HepG2 (cell line): ENCODE results near the gene FOXK2. TPM values are rescaled to one million over a fixed set of nuclear protein-coding genes. Genes with fewer than 3 reads are reported as not detected.

Experiments
- AGO2 ChIP-seq: fragments of 200-400 bp; formaldehyde crosslinking; optimal IDR thresholded peaks from 2 replicates; pipeline ENCODE3; 2017; ENCODE audit warnings: mild to moderate bottlenecking, low read depth, low read length, moderate library complexity
- EP300 ChIP-seq, 3 experiments: sonication (generic) in 1 of 3; formaldehyde crosslinking in 1 of 3; IDR thresholded peaks; 2 replicates each; pipeline versions ENCODE4 v1.5.1 to v1.6.1; 2011 to 2020; ENCODE audit warnings: low read depth in 2 of 3, low read length in 2 of 3, borderline replicate concordance in 1 of 3, improper control_type of control experiment in 1 of 3, mild to moderate bottlenecking in 1 of 3, missing genetic modification reagents in 1 of 3, moderate library complexity in 1 of 3
- HMGA1 ChIP-seq: sonication (generic); formaldehyde crosslinking; conservative IDR thresholded peaks from 2 replicates; pipeline ENCODE4 v1.4.0; 2020; ENCODE audit warnings: missing genetic modification reagents
- HNRNPL ChIP-seq: fragments of 200-400 bp; formaldehyde crosslinking; IDR thresholded peaks from 2 replicates; pipeline ENCODE4 v1.6.1; 2017; ENCODE audit warnings: mild to moderate bottlenecking, low read depth, low read length
- KLF13 ChIP-seq: sonication (generic); formaldehyde crosslinking; IDR thresholded peaks from 2 replicates; pipeline ENCODE4 v1.4.0; 2020; ENCODE audit warnings: mild to moderate bottlenecking, missing genetic modification reagents
- LCORL ChIP-seq, 2 experiments: fragments of 450-650 bp in 1 of 2; sonication (generic) in 1 of 2; formaldehyde crosslinking in 1 of 2; IDR thresholded peaks; 2 replicates each; pipeline versions ENCODE4 v1.5.0 to v1.6.1; 2017 to 2020; ENCODE audit warnings: antibody characterized with exemption in 1 of 2, missing genetic modification reagents in 1 of 2
- NCOA2 ChIP-seq: sonication (generic); formaldehyde crosslinking; IDR thresholded peaks from 2 replicates; pipeline ENCODE4 v1.8.0; 2022; ENCODE audit warnings: inconsistent platforms
- PATZ1 ChIP-seq: sonication (generic); formaldehyde crosslinking; IDR thresholded peaks from 2 replicates; pipeline ENCODE4 v1.4.0; 2020; ENCODE audit warnings: missing genetic modification reagents
- RBM22 ChIP-seq: fragments of 200-400 bp; formaldehyde crosslinking; optimal IDR thresholded peaks from 2 replicates; pipeline ENCODE3; 2017; ENCODE audit warnings: mild to moderate bottlenecking, low read length, moderate library complexity
- SAFB2 ChIP-seq: sonication (generic); formaldehyde crosslinking; IDR thresholded peaks from 2 replicates; pipeline ENCODE4 v1.5.1; 2020; ENCODE audit warnings: missing genetic modification reagents, low read depth, mild to moderate bottlenecking, borderline replicate concordance
- SOX13 ChIP-seq, 3 experiments: fragments of 450-650 bp in 1 of 3; sonication (generic) in 1 of 3; formaldehyde crosslinking in 1 of 3; IDR thresholded peaks in 2 of 3; conservative IDR thresholded peaks in 1 of 3; 2 replicates each; pipeline versions ENCODE4 v1.5.0 to v1.6.1; 2016 to 2020; ENCODE audit warnings: antibody characterized with exemption in 1 of 3, mild to moderate bottlenecking in 1 of 3, missing compliant biosample characterization in 1 of 3, missing genetic modification reagents in 1 of 3, moderate library complexity in 1 of 3
- SOX5 ChIP-seq: IDR thresholded peaks from 2 replicates; pipeline ENCODE4 v1.6.1; 2016; ENCODE audit warnings: borderline replicate concordance
- SPEN ChIP-seq: sonication (generic); formaldehyde crosslinking; IDR thresholded peaks from 2 replicates; pipeline ENCODE4 v1.5.1; 2020; ENCODE audit warnings: low read depth, mild to moderate bottlenecking, missing genetic modification reagents
- ZGPAT ChIP-seq: IDR thresholded peaks from 2 replicates; pipeline ENCODE4 v1.6.1; 2016; ENCODE audit warnings: mild to moderate bottlenecking
- ZNF276 ChIP-seq: sonication (generic); formaldehyde crosslinking; IDR thresholded peaks from 2 replicates; pipeline ENCODE4 v1.4.0; 2020; ENCODE audit warnings: mild to moderate bottlenecking, low read depth, missing genetic modification reagents
- ZNF333 ChIP-seq: sonication (generic); formaldehyde crosslinking; IDR thresholded peaks from 2 replicates; pipeline ENCODE4 v1.4.0; 2020; ENCODE audit warnings: mild to moderate bottlenecking, missing genetic modification reagents, borderline replicate concordance
- ZNF383 ChIP-seq: sonication (generic); formaldehyde crosslinking; IDR thresholded peaks from 2 replicates; pipeline ENCODE4 v1.4.0; 2020; ENCODE audit warnings: missing genetic modification reagents, mild to moderate bottlenecking, borderline replicate concordance
- ZNF414 ChIP-seq: sonication (generic); formaldehyde crosslinking; IDR thresholded peaks from 2 replicates; pipeline ENCODE4 v1.5.0; 2020; ENCODE audit warnings: missing genetic modification reagents
- polyA plus RNA-seq, 8 experiments: library from polyadenylated mRNA; depleted of rRNA in 3 of 8; stranded (reverse) in 7 of 8; unstranded in 1 of 8; fragments of >200 nt; fragmentation: Illumina TruSeq in 4 of 8; extraction: Trizol in 4 of 8; gene quantifications; 2 replicates each; pipeline versions ENCODE4 v1.2.1 to v1.2.3, GENCODE V29; 2011 to 2016; ENCODE audit warnings: low read depth in 4 of 8, missing spikeins in 1 of 8, mixed read lengths in 1 of 8; ENCODE audit not compliant: insufficient read depth in 1 of 8
- total RNA-seq, 5 experiments: library from RNA; depleted of rRNA; stranded (reverse); fragments of >200 nt; fragmentation: Illumina TruSeq; extraction: Trizol; gene quantifications; 2 replicates each; pipeline ENCODE4 v1.2.3, GENCODE V29; 2016; ENCODE audit warnings: low read depth in 1 of 5

The FOXK2 gene
- total and polyA plus RNA-seq, 2 of the 13 experiments (the other 11 are each of a cell fraction or from before 2014, with no cell fraction given) = 67.1 to 67.2 TPM

GRCh38 chr17:82566129-82566960 lies 46.8 kb downstream of the FOXK2 start (continued):
- peak; percentile 33; the same call in 1 of the 2 replicates for TF ChIP-seq ZGPAT (CRISPR knock-in tag)
- TF ChIP-seq ZNF276 (CRISPR knock-in tag) = no peak
- TF ChIP-seq SOX13 (IDR thresholded peaks at IDR 0.05) = no peak
- TF ChIP-seq SOX13 (CRISPR knock-in tag; conservative IDR thresholded peaks at IDR 0.05 in 1 of 2, IDR thresholded peaks at IDR 0.05 in 1 of 2) = peak in 1 of 2 experiments; percentile 52; a peak in 2 of 4 replicates
- no peak for TF ChIP-seq ZNF414
- peak; percentile 37; the same call in 1 of the 2 replicates for TF ChIP-seq PATZ1 (CRISPR knock-in tag)
- TF ChIP-seq SPEN (CRISPR knock-in tag) = no peak; the same call in 1 of the 2 replicates
- TF ChIP-seq AGO2 = peak; percentile 30
- TF ChIP-seq HMGA1 (CRISPR knock-in tag) = no peak
- TF ChIP-seq LCORL (IDR thresholded peaks at IDR 0.05) = no peak
- TF ChIP-seq LCORL (CRISPR knock-in tag; IDR thresholded peaks at IDR 0.05) = 0 out of 2 replicates have a peak, but pooled peaks have one; percentile 25
- no peak for TF ChIP-seq KLF13 (CRISPR knock-in tag)
- peak; percentile 79 for TF ChIP-seq HNRNPL
- peak; percentile 46; the same call in 1 of the 2 replicates for TF ChIP-seq SOX5 (CRISPR knock-in tag)
- TF ChIP-seq ZNF333 = peak; percentile 64; the same call in 1 of the 2 replicates
- no peak for TF ChIP-seq SAFB2
- TF ChIP-seq EP300 (IDR thresholded peaks at IDR 0.05; ENCODE audit: low read depth in 2 of 2, low read length in 2 of 2) = peak in 1 of 2 experiments; percentile 33; a peak in 1 of 4 replicates
- no peak for TF ChIP-seq EP300 (CRISPR knock-in tag; IDR thresholded peaks at IDR 0.05; ENCODE audit: borderline replicate concordance)
- peak; percentile 72 for TF ChIP-seq RBM22
- no peak for TF ChIP-seq ZNF383
- TF ChIP-seq NCOA2 (CRISPR knock-in tag) = peak; percentile 45; the same call in 1 of the 2 replicates
